HepG2 (cell line): Measurements from ENCODE around the gene IPO13.

Experiments used
- BHLHE40 ChIP-seq: IDR thresholded peaks from 2 replicates; pipeline ENCODE4 v1.6.1; 2011; ENCODE audit warnings: low read length, improper control_type of control experiment
- EZH2 ChIP-seq: conservative IDR thresholded peaks from 2 replicates; pipeline ENCODE4 v1.6.1; 2012; ENCODE audit warnings: mild to moderate bottlenecking, low read depth, low read length, moderate library complexity
- HCFC1 ChIP-seq: fragments of 150-350 bp; IDR thresholded peaks from 2 replicates; pipeline ENCODE4 v1.6.1; 2014; ENCODE audit warnings: low read depth, low read length
- NR1H2 ChIP-seq: sonication (generic); formaldehyde crosslinking; IDR thresholded peaks from 2 replicates; pipeline ENCODE4 v1.8.1; 2022; ENCODE audit warnings: low read depth, missing genetic modification reagents, borderline replicate concordance
- POLR2AphosphoS5 ChIP-seq: IDR thresholded peaks from 2 replicates; pipeline ENCODE4 v1.6.1; 2012; ENCODE audit warnings: low read depth, low read length
- THYN1 ChIP-seq: sonication (generic); formaldehyde crosslinking; IDR thresholded peaks from 2 replicates; pipeline ENCODE4 v1.8.1; 2023; ENCODE audit warnings: low read depth, mild to moderate bottlenecking, moderate library complexity, missing genetic modification reagents, borderline replicate concordance
- ZNF589 ChIP-seq: sonication (generic); formaldehyde crosslinking; conservative IDR thresholded peaks from 2 replicates; pipeline ENCODE4 v1.8.0; 2022; ENCODE audit warnings: mild to moderate bottlenecking, moderate library complexity, missing genetic modification reagents
- ZZZ3 ChIP-seq: sonication (generic); formaldehyde crosslinking; IDR thresholded peaks from 2 replicates; pipeline ENCODE4 v1.4.0; 2020; ENCODE audit warnings: missing genetic modification reagents, mild to moderate bottlenecking, borderline replicate concordance
- TF ChIP-seq, protein P1 (sequence below): sonication (generic); formaldehyde crosslinking; IDR thresholded peaks from 2 replicates; pipeline ENCODE4 v1.5.0; 2020; ENCODE audit warnings: mild to moderate bottlenecking, missing genetic modification reagents, moderate library complexity
- TF ChIP-seq, protein P2 (sequence below): sonication (generic); formaldehyde crosslinking; IDR thresholded peaks from 2 replicates; pipeline ENCODE4 v1.4.0; 2020; ENCODE audit warnings: missing genetic modification reagents

DNA sequence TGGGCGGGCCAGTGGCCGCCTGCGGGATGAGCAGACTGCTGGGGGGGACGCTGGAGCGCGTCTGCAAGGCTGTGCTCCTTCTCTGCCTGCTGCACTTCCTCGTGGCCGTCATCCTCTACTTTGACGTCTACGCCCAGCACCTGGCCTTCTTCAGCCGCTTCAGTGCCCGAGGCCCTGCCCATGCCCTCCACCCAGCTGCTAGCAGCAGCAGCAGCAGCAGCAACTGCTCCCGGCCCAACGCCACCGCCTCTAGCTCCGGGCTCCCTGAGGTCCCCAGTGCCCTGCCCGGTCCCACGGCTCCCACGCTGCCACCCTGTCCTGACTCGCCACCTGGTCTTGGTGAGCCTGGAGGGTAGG, 34.4 kb downstream of the IPO13 start:
- TF ChIP-seq, protein P1, sequence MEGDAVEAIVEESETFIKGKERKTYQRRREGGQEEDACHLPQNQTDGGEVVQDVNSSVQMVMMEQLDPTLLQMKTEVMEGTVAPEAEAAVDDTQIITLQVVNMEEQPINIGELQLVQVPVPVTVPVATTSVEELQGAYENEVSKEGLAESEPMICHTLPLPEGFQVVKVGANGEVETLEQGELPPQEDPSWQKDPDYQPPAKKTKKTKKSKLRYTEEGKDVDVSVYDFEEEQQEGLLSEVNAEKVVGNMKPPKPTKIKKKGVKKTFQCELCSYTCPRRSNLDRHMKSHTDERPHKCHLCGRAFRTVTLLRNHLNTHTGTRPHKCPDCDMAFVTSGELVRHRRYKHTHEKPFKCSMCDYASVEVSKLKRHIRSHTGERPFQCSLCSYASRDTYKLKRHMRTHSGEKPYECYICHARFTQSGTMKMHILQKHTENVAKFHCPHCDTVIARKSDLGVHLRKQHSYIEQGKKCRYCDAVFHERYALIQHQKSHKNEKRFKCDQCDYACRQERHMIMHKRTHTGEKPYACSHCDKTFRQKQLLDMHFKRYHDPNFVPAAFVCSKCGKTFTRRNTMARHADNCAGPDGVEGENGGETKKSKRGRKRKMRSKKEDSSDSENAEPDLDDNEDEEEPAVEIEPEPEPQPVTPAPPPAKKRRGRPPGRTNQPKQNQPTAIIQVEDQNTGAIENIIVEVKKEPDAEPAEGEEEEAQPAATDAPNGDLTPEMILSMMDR = no peak
- no peak for TF ChIP-seq EZH2
- TF ChIP-seq ZZZ3 (CRISPR knock-in tag) = no peak
- TF ChIP-seq, protein P2, sequence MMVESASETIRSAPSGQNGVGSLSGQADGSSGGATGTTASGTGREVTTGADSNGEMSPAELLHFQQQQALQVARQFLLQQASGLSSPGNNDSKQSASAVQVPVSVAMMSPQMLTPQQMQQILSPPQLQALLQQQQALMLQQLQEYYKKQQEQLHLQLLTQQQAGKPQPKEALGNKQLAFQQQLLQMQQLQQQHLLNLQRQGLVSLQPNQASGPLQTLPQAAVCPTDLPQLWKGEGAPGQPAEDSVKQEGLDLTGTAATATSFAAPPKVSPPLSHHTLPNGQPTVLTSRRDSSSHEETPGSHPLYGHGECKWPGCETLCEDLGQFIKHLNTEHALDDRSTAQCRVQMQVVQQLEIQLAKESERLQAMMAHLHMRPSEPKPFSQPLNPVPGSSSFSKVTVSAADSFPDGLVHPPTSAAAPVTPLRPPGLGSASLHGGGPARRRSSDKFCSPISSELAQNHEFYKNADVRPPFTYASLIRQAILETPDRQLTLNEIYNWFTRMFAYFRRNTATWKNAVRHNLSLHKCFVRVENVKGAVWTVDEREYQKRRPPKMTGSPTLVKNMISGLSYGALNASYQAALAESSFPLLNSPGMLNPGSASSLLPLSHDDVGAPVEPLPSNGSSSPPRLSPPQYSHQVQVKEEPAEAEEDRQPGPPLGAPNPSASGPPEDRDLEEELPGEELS = no peak
- TF ChIP-seq THYN1 (CRISPR knock-in tag) = no peak
- TF ChIP-seq BHLHE40 = no peak
- no peak for TF ChIP-seq ZNF589 (CRISPR knock-in tag)
- no peak for TF ChIP-seq HCFC1
- TF ChIP-seq NR1H2 = no peak
- TF ChIP-seq POLR2AphosphoS5 = no peak
